EL (cell line): Measurements from ENCODE around the gene KRT12.

Source experiments
- DNase-seq: peaks from one replicate; pipeline ENCODE4 v3.0.0-alpha.2; 2016

KRT12 gene

GRCh38 chr17:40812639-40813038 lies 54.4 kb downstream of the KRT12 start:
- no peak for DNase-seq
